ENCODE data around the gene KIRREL1.
A peak's percentile ranks its signal among the peaks of the same experiment; 100 is the strongest.

The KIRREL1 gene

DNA sequence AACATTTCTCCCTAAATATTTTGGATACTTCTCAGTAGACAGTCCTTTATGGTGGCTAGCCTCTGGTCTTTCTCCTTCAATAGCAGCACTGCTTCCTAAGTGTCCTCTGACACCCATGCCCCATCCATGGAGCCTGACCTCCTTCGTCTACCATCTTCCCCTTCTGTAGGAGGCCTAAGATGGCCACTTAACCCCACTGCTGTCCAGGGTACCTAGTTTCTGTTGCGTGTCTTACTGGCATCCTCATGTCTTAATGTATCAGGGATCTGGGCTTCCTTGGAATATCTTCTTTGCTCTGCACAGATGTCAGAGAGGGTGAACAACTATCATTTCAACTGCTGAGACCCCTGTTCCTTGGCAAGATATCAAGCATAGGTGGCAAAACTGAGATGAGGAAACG is 5.4 kb upstream of the KIRREL1 start:
- Mint-ChIP-seq H3K36me3 (ENCODE audit: low read depth) (no peaks in the 10 kb centered on the region), H3K9me3 (no peaks in the 10 kb centered on the region), H3K27me3 (peaks cover 19% of the 10 kb centered on the region), H3K4me3 (no peak overlapping the region), H3K27ac (no peak overlapping the region), H3K4me1 (peaks cover 3% of the 10 kb centered on the region)
- ATAC-seq, result no peak
- DNase-seq, result no peak

DNA sequence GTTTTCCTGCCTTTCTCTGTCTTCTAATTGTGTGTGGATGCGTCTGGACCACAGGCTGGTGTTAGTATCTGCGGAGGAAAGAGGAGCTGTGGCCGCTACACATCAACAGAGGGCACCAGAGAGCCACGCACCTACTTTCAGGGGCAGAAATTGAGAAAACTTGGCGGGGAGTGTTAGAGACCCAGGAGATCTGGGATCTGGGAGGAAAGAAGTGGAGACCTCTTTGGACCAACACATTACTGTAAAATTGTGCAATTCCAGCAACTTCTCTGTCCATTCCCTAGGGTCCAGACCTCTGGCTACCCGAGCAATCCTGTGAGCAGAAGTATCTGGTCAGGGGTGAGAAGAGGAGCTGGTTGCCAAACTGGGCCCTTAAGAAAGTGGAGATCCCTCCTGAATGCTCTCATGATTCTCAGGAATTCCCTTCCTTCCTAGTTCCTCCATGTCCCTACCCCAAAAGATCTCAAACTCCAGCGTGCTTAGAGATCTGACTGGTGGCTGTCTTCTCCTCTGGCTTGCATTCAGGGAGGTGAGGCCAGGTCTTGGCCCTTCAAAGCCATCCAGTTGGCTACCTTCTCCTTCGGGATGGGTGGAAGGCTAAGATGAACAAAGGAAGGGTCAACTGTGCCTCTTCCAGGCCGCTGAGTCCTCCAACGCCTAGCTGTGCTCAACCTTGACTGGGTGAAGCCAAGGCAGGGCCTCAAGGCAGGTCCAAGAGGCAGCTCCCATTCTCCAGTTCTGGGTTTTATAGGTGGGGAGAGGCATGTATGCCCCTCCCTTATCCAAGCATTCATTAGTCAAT is 1.2 kb upstream of the KIRREL1 start:
- Mint-ChIP-seq H3K9me3 (no peaks in the 10 kb centered on the region), H3K27me3 (peaks cover 40% of the 10 kb centered on the region), H3K27ac (no peak overlapping the region), H3K36me3 (ENCODE audit: low read depth) (no peaks in the 10 kb centered on the region), H3K4me1 (peaks cover 4% of the 10 kb centered on the region), H3K4me3 (no peak overlapping the region)
- ATAC-seq (peak; percentile 44), DNase-seq (peak; percentile 59)

DNA sequence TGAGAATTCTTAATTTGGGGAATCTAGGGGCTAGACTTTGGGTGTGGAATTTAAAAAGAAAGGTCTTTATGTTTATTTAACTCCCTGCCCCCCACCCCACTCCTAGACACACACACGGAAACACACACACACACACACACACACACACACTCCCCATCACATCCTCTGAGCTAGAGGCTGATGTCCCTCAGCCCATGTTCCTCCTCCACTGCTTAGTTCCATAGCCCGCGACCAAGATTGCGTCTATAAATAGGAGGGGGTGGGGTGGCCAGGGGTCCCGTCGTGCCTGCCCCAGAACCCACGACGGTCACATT is 655 bp upstream of the KIRREL1 start:
- Mint-ChIP-seq H3K27ac (no peak overlapping the region), H3K4me3 (peak overlapping the region; percentile 59), H3K27me3 (peaks cover 42% of the 10 kb centered on the region), H3K36me3 (ENCODE audit: low read depth) (no peaks in the 10 kb centered on the region), H3K4me1 (peaks cover 4% of the 10 kb centered on the region), H3K9me3 (no peaks in the 10 kb centered on the region)
- ATAC-seq (no peak), DNase-seq (no peak)

DNA sequence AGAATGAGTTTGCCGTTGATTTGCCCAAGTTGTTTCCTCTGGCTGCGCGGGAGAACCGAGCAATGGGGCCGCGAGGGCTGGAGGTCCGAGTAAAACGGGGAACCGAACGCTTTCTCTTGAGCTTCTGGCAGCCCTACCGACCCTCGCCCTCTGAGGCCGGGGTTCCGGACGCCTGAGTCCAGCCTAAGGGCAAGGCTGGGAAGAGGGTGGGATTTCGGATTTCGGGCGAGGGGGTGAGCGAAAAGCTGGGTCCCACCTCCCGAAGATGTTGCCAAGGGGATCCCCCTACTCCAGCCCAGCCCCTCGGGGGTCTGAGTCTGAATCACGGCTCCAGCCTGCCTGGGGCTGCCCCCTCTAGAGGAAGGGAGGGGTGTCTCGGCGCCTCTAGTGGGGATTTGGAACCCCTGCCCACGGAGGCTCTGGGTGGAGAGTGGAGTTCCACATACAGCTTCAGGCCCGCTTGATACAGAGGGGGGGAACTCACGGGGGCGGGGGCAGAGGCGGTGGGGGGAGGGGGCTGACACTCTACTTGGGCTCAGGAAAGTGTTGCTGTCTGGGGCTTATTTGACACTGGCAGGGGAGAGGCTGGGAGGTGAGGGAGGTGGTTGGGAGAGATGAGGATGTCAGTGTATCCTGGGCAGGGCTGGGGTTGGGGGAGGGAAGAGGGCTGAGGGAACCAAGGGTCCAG is 617 bp downstream of the KIRREL1 start:
- Mint-ChIP-seq H3K27me3 (peaks cover 39% of the 10 kb centered on the region), H3K4me3 (no peak overlapping the region), H3K36me3 (ENCODE audit: low read depth) (no peaks in the 10 kb centered on the region), H3K9me3 (no peaks in the 10 kb centered on the region), H3K4me1 (peaks cover 4% of the 10 kb centered on the region), H3K27ac (no peak overlapping the region)
- ATAC-seq, result no peak
- no peak for DNase-seq

DNA sequence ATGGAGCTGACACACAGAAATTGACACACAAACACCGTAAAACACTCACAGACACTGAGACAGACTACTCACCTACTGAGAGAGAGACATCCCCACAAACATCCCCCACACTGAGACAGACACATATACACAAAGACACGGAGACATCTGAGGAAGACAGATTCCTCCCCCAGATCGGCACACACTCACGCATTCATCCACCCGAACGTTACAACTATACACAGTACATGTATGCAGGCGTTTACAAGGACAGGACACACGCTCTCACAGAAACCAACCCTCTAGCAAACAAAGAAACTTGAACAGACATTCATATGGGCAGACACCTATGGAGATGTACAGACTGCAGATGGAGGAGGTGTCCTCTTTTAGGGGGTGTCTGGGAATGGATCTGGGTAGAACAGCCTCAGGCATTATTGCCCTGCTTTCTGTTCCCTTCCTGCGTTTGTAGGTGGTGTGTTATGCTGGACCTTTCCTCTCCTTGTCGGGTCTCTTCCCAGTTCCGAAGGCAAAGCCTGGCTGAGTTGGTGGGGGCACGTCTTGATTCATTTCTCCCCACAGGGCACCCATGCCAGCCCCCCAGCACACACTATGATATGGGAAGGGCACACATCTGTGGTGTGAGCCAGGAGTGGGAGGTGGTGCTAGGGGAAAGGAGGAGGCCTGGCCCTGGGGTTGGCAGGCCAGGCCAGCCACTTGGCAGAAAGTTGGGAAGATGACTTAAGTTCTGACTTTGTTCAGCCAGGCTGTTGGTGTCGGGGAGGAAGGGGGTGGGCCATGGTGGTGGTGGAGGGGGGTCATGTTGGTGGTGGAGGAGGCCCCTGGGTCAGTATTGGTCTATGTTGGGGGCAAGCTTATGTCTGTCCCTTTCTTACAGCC is 1.5 kb downstream of the KIRREL1 start:
- Mint-ChIP-seq H3K4me1 (peaks cover 4% of the 10 kb centered on the region), H3K27me3 (peaks cover 39% of the 10 kb centered on the region), H3K9me3 (no peaks in the 10 kb centered on the region), H3K27ac (no peak overlapping the region), H3K4me3 (no peak overlapping the region), H3K36me3 (ENCODE audit: low read depth) (no peaks in the 10 kb centered on the region)
- DNase-seq (no peak), ATAC-seq (no peak)

DNA sequence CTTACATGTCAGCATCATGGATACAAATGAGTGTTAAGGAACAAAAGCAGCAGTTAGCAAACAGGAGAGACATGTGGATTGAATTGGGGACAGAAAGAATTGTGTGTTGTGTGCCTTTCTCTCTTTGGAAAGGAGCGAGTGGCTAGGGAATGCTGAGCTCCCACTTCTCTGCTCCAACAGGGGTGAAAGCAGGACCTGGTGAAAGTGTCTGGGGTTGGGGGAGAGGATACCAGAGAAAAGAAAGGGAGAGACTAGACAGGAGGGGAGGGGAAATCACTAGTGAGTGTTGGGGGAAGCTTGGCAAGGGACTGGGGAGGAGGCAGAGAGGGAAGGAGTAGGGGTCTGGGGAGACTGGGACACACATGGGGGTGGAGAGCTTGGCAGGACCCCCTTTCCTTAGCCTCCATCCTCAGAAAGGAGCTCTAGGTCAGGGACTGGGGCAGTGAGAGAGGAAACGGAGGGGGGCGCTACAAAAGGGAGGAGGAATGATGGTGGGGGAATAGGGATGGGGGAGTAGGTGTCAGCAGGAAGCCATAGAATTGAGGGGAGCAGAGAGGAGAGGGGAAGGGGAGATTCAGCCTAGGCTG is 2.2 kb downstream of the KIRREL1 start:
- Mint-ChIP-seq H3K27ac (no peak overlapping the region), H3K27me3 (peaks cover 39% of the 10 kb centered on the region), H3K4me3 (no peak overlapping the region), H3K36me3 (ENCODE audit: low read depth) (no peaks in the 10 kb centered on the region), H3K9me3 (no peaks in the 10 kb centered on the region), H3K4me1 (peaks cover 4% of the 10 kb centered on the region)
- ATAC-seq (no peak), DNase-seq (no peak)

DNA sequence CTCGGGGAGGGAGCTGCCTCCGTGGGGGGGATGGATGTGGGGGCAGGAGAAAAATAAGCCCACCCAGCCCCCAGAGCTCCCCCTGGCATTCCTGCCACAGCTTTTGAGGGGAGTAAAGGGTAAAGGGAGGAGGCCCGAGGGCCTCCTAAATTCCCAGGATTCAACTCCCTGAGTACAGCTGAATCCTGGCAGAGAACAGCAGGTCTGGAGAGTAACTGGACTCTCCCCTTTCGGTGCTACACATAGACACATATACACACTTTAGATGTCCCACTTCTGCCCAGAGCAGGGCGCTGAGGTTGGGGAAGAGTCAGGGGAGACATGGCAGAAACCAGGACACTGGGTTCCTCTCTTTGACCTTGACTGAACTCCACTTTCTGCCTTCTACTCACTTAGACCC is 3.0 kb downstream of the KIRREL1 start:
- Mint-ChIP-seq H3K4me3 (no peak overlapping the region), H3K27me3 (peaks cover 36% of the 10 kb centered on the region), H3K27ac (no peak overlapping the region), H3K9me3 (no peaks in the 10 kb centered on the region), H3K4me1 (peaks cover 4% of the 10 kb centered on the region), H3K36me3 (ENCODE audit: low read depth) (no peaks in the 10 kb centered on the region)
- DNase-seq (no peak), ATAC-seq (no peak)

DNA sequence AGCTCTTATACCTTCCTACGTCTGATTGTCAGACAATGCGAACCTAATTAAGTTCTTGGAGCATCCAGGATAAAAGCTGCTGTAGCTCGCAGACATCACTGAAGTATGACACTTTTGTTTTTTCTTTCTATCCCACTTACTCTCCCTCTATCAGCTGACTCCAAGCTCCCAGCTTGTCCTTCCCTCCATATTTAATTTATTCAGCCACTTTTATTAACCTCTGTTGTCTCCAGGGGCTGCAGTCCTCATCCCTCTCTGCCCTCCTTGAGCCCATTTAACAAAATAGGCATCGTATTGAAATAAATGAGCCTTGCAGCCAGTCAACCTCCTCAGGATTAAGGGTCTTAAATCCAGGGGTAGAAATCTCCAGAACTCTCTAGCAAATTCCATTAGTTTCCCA is 7.1 kb downstream of the KIRREL1 start:
- ATAC-seq (no peak), DNase-seq (no peak)
- Mint-ChIP-seq H3K36me3 (ENCODE audit: low read depth) (no peaks in the 10 kb centered on the region), H3K27ac (no peak overlapping the region), H3K4me3 (no peak overlapping the region), H3K9me3 (no peaks in the 10 kb centered on the region), H3K4me1 (no peaks in the 10 kb centered on the region), H3K27me3 (peaks cover 9% of the 10 kb centered on the region)

DNA sequence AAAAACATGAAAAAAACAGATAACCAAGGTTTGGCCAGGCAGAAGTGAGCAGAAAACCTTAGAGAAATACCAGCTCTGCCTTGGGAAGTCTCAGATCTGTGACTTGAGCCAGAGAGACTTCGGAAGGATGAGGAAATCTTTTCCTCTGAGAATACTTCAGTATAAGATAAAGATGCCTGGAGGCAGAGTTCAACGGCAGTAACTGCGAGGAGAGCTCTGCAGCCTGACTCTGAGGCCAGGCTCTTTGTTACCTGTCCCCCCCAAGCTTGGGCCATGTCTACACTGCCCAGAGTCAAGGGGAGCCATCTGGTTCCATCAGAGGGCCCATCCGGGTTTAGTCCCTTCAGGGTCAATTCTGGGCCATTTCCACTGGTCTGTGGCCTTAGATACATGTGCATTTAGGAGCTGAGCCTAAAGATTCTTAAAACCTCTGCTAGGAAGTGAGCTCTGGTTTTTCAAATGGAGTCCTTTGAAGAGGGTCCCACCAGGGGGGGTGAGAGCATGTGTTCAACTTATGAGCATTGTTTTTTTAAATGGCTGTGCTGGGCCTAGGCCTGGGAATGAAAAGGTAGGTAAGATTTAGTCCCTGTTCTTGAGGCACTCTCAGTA is 8.7 kb downstream of the KIRREL1 start:
- Mint-ChIP-seq H3K27me3 (peaks cover 3% of the 10 kb centered on the region), H3K27ac (no peak overlapping the region), H3K4me3 (no peak overlapping the region), H3K4me1 (no peaks in the 10 kb centered on the region), H3K9me3 (no peaks in the 10 kb centered on the region), H3K36me3 (ENCODE audit: low read depth) (no peaks in the 10 kb centered on the region)
- no peak for DNase-seq
- peak; percentile 15 for ATAC-seq

DNA sequence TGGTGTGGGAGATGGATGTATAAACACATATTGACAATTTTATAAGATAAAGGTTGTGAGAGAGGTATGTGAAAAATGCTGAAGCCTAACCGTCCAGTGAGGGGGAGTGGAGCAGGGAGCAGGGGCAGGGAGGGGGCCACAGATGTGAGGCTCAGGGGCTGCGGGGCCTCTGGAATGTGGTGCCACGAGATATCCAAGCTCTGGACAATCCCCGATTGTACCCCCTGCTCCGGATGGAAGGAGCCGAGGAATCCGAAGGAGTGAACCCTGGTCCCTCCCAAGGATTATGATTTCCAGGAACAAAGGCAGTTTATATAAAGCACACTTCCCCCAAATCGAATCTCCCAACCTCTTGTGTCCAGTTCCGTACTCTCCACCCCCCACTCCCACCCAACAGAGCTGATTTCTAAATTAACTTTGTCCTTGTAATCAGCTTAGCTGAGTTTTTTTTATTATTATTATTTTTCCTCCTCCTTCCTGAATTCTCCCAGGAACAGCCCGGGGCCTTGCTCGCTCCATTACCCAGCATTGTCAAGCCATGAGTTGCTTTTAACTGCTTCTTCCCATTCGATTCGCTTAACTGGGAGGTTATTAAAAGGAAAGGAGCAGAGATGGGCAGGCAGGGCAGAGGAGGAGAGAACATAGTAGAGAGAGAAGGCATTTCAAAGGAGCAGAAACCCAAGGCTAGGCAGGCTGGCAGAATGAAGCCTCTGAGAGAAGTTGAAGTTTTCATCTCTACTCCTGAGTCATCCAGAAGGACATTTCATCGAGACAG is 9.4 kb downstream of the KIRREL1 start:
- no peak overlapping the region for H3K27ac Mint-ChIP-seq
- ATAC-seq (no peak), DNase-seq (no peak)
- no peak overlapping the region for H3K4me3 Mint-ChIP-seq
- no peaks in the 10 kb centered on the region for H3K9me3 Mint-ChIP-seq
- H3K27me3 Mint-ChIP-seq, result no peaks in the 10 kb centered on the region
- no peaks in the 10 kb centered on the region for H3K4me1 Mint-ChIP-seq
- no peaks in the 10 kb centered on the region for H3K36me3 Mint-ChIP-seq (ENCODE audit: low read depth)

DNA sequence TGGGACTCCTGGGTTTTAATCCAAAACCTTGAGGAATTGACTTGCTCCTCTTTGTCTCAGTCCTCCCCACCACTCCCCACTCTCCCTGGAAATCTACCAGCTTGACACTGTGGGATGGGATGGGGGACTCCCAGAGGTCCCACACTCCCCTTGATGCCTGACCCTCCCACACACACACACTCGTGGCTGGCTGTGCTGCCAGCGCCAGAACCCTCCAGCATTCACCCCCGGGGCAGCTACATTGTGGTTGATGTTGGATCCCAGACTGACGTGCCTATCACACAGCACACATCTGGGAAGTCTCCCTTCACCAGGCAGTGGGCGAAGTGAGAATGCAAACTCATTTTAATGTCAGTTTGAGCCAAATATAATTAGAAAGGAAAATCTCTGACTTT is 10.0 kb downstream of the KIRREL1 start:
- Mint-ChIP-seq H3K4me1 (no peaks in the 10 kb centered on the region), H3K36me3 (ENCODE audit: low read depth) (no peaks in the 10 kb centered on the region), H3K27ac (no peak overlapping the region), H3K9me3 (no peaks in the 10 kb centered on the region), H3K27me3 (peaks cover 2% of the 10 kb centered on the region), H3K4me3 (no peak overlapping the region)
- no peak for DNase-seq
- no peak for ATAC-seq

DNA sequence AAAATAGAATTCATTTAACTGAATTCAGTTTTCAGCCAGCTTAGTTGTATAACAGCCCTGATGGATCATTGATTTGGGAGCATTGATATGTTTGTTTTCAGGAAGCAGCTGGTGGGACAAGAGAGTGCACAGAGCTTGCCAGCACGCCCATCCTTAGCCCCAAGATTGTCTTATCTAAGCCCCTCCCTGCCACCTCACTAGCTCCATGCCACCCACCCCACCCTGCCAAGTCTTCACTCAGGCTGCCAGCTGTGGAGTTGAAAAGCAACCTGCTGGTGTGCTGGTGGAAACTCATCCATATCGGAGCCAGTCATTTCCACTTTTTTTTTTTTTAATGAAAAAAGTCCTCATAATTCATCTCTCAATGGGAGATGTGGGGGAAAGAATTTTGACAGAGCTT is 11.8 kb downstream of the KIRREL1 start:
- DNase-seq (no peak), ATAC-seq (no peak)
- Mint-ChIP-seq H3K27ac (no peak overlapping the region), H3K4me3 (no peak overlapping the region), H3K4me1 (no peaks in the 10 kb centered on the region), H3K27me3 (peaks cover 4% of the 10 kb centered on the region), H3K9me3 (no peaks in the 10 kb centered on the region), H3K36me3 (ENCODE audit: low read depth) (no peaks in the 10 kb centered on the region)

DNA sequence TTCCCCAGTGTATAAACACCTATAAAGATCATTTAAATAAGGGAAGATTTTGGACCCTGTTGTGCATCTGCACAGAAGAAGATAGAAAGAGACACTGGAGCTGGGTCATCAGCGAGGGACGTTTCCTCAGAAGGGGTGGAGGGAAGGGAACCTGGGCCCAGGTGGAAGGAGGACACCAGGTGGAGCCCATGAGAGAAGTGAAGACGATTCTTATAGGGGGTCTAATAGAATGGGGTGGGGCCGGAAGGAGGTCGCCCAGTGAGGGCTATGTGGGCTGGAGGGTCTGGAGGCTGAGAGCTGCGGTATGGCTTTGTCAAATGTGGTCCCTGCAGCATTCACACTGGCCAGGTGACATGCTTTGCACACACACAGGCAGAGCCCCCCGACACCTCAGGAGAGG is 13.7 kb downstream of the KIRREL1 start:
- no peaks in the 10 kb centered on the region for H3K36me3 Mint-ChIP-seq (ENCODE audit: low read depth)
- no peak overlapping the region for H3K4me3 Mint-ChIP-seq
- no peaks in the 10 kb centered on the region for H3K4me1 Mint-ChIP-seq
- no peaks in the 10 kb centered on the region for H3K9me3 Mint-ChIP-seq
- ATAC-seq, result no peak
- no peak for DNase-seq
- no peak overlapping the region for H3K27ac Mint-ChIP-seq
- H3K27me3 Mint-ChIP-seq, result peaks cover 4% of the 10 kb centered on the region

All from activated naive CD8-positive, alpha-beta T cell treated with anti-CD3 and anti-CD28 coated beads, Interleukin-2, amount 50 U/mL, for 24 hours (primary cell).